ENCODE results near the gene CEP41.

DNA sequence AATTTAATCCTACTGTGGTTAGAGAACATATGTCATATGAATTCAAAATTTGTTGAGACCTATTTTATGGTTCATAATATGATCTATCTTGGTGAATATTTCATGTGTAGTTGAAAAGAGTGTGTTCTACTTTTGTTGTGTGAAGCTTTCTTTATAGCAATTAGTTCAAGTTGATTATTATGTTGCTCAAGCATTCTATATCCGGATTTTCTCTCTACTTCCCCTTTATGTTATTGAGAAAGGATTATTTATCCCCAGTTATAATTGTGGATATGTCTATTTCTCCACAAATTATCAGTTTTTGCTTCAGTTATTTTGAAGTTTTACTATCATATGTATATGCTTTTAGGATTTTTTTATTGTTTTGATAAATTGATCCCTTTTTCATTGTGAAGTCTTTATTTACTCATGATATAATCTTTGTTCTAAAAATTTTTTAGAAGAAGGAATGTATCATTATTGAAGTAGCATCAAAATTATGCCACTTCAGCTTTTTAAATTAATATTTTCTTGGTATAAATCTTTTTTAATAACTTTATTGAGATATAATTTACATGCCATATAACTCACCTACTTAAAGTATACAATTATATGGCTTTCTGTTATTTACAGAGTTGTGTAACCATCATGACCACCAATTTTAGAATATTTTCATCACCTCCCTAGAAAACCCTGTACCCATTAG, 39.0 kb upstream of the CEP41 start:
- TF ChIP-seq, protein P1, sequence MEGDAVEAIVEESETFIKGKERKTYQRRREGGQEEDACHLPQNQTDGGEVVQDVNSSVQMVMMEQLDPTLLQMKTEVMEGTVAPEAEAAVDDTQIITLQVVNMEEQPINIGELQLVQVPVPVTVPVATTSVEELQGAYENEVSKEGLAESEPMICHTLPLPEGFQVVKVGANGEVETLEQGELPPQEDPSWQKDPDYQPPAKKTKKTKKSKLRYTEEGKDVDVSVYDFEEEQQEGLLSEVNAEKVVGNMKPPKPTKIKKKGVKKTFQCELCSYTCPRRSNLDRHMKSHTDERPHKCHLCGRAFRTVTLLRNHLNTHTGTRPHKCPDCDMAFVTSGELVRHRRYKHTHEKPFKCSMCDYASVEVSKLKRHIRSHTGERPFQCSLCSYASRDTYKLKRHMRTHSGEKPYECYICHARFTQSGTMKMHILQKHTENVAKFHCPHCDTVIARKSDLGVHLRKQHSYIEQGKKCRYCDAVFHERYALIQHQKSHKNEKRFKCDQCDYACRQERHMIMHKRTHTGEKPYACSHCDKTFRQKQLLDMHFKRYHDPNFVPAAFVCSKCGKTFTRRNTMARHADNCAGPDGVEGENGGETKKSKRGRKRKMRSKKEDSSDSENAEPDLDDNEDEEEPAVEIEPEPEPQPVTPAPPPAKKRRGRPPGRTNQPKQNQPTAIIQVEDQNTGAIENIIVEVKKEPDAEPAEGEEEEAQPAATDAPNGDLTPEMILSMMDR (IDR thresholded peaks at IDR 0.05 in 4 of 5, conservative IDR thresholded peaks at IDR 0.05 in 1 of 5): no peak
- no peak for TF ChIP-seq POLR2A (IDR thresholded peaks at IDR 0.05)

All from gastrocnemius medialis (tissue), 4 donors.